GM13977 (cell line): ENCODE measurements around the gene JAKMIP3.

Experiments used
- DNase-seq: peaks from one replicate; pipeline ENCODE4 v3.0.0; 2012; ENCODE audit warnings: low spot score
- in situ Hi-C: fragments of 300-500 bp; cut with MboI; formaldehyde crosslinking; loops from one replicate; pipeline ENCODE4 v1.12.0; 2022; ENCODE audit warnings: low sequenced_read_pairs, low pct_unique_long_range_greater_than_20kb, mixed read lengths, inconsistent platforms; ENCODE audit not compliant: unreplicated experiment
- TF ChIP-seq, protein P1 (sequence below): IDR thresholded peaks from 2 replicates; pipeline ENCODE4 v1.5.1; 2012; ENCODE audit warnings: mild to moderate bottlenecking, control low read depth; ENCODE audit not compliant: insufficient read depth; ENCODE audit errors: extremely low read depth, missing control alignments

Gene JAKMIP3

DNA sequence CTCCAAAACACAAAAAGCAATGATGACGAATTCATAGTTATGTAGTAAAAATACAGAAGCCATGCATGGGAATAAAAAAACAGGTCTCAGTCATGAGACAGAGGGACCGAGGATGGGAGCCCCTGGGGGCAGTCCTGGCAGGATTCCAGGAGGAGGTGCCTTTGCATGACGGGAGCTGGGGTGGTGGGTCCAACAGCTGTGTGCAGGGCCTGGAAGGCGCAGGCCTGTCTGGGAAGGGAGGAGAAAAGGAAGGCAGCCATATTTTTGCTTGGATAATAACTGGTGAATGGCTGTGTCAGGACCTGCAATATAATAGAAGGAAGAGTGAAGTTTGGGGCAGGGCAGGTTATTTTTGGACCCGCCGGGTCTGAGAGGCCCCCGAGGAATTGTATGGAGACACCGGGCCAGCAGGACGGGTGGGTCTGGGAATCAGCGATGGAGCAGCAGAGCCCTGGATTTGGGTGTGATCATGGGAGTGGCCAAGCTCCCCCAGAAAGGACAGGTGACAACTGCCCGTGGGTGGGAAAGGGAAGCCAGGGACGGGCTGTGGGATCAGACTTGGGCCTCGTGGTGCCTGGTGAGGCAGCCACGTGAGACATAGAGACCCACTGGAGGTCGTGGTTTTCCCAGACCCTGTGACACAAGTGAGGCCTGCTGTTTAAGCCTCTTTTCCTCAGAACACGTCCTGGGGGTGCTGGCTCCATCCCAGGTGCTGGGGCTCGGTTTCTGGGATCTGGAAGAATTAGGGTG lies 2.9 kb upstream of the JAKMIP3 start:
- in situ Hi-C loops = no loop called here
- no peak for DNase-seq
- TF ChIP-seq, protein P1, sequence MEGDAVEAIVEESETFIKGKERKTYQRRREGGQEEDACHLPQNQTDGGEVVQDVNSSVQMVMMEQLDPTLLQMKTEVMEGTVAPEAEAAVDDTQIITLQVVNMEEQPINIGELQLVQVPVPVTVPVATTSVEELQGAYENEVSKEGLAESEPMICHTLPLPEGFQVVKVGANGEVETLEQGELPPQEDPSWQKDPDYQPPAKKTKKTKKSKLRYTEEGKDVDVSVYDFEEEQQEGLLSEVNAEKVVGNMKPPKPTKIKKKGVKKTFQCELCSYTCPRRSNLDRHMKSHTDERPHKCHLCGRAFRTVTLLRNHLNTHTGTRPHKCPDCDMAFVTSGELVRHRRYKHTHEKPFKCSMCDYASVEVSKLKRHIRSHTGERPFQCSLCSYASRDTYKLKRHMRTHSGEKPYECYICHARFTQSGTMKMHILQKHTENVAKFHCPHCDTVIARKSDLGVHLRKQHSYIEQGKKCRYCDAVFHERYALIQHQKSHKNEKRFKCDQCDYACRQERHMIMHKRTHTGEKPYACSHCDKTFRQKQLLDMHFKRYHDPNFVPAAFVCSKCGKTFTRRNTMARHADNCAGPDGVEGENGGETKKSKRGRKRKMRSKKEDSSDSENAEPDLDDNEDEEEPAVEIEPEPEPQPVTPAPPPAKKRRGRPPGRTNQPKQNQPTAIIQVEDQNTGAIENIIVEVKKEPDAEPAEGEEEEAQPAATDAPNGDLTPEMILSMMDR = no peak

DNA sequence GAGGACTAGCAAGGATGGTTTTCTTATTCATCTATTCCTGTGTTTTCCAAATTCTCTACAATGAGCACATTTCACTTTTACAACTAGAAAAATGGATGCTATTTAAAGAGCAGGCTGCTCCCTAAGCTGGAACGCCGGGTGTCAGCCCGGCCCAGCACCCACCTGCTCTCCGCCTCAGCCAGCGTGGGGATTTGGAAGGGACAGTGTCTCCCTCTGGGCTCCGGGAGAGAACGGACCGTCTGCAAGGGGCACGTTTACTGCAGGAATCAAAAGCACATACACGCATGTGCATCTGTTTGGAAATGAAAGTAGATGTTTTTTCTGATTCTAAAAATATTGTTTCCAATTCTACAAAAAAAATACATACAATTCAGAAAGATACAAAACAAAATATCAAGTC lies 2.3 kb upstream of the JAKMIP3 start:
- in situ Hi-C loops = no loop called here
- TF ChIP-seq, protein P1 = no peak
- no peak for DNase-seq

DNA sequence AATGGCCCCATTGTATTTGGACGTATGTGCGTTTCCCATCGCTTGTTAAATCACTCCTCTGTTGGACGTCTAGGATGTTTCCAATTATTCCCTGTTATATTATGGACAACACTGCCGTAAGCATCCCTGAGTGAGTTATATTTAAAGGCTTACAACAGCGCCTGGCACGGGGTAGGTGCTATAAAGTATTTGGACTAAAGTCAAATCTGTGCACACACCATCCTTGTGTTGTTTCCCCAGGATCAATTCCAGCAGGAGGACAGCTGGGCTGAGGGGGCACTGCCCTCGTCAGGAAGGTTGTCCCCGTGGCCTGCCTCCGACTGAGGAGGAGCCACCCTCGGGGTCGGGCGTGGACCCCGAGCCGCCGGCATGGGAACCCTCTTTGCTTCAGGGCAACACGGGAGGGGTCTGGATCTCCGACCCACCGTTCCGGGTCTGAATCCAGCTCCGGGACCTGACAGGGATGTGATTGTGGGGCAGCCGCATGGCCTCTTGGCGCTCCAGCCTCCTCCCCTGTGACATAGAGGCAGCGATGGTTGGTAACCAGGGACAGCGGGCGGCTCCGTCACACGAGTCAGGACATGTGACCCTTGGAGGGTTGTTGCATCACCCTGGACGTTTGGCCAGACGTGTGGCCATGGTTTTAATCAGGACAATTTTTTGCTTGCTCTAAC lies 1.5 kb upstream of the JAKMIP3 start:
- TF ChIP-seq, protein P1 = no peak
- in situ Hi-C loops = no loop called here

DNA sequence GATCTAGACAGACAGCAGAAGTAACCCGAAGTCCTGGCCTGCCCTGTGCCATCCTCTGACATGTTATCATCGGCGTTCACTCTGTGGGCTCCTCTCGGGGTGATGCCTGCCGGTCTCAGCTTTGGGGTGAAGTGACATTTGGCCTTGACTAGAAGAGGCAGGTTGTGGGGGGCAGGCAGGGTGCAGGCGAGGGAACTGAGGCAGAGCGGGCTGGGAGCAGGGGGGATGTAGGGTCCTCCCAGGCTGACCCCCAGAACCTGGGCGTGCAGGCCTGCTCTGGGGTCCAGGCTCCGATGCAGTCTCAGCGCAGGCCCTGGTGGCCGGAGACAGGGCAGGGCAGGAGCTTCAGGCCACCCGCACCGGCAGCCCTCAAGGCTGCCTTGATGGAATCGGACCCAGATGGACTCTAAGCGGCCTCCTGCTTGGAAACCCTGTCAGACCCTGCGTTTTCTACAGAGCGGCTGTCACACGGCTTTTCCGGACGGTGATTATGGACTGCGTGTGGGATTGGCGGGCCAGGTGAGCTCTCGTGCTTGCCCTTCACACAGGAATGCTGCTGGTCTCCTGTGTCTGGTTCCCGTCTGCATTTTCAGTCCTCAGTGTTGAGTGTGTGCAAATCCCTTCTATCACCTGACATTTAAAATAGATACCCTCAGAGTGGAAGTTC lies 842 bp upstream of the JAKMIP3 start:
- in situ Hi-C loops = no loop called here
- TF ChIP-seq, protein P1 = no peak
- no peak for DNase-seq

More for the DNA sequence above, 1.5 kb upstream of the JAKMIP3 start:
- no peak for DNase-seq

DNA sequence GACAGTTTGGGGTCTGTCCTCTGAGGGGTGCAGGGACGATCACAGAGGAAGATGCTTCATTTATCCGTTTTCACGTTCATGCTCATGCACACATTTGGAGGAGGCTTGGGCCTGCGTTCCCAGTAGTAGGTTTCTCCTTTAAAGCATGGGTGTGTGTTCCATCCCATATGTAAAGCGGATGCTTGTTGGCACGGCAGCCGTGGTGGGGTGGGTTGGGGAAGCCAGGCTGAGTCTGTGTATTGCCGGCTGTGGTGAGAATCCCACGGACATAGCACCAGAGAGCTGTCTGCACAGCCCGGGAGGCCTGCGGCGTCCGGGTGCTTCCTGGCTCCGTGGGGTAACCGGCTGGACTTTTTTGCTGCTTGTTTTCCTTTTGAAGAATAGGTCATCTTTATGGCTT lies 440 bp downstream of the JAKMIP3 start:
- in situ Hi-C loops = no loop called here
- TF ChIP-seq, protein P1 = no peak
- DNase-seq = no peak

DNA sequence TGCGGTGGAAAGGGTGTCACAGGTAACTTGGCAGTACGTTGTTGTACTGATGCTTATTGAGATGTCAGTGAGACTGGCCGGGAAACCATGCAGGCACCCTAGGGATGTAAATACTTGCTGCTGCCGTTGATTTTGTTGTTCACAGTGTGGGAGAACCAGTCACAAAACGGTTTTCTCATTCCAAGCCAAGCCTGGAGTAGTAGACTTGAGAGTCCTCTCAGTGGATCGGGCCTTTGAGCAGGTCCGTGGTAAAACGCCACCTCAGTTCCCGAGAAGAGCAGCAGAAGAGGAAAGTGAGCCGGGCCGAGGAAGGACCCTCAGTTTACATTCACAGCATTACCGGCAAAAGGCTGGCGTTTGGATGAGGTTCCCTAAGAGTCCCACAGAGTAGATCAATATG lies 1.1 kb downstream of the JAKMIP3 start:
- no peak for DNase-seq
- TF ChIP-seq, protein P1 = no peak
- in situ Hi-C loops = no loop called here
